Measurements from ENCODE around the gene MGAT3.

MGAT3 gene

DNA sequence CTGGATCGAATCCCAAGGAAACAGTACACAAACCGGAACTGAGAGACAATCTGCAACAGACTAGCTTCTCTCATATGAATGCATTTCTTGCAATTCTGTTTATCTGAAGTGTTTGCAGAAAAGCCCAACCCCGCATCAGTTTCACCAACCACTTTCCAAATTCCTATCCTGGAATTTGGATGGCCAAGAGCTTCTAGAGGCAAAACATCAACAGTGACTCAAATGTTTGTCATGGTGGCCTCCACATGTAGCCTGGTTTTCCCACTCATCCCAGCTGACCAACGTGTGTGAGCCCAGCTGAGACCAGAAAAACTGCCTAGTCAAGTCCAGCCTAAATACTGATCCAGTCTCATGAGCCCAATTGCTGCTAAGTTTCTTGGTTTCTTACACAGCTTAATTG is 36.9 kb downstream of the MGAT3 start:
- TF ChIP-seq CTCF (IDR thresholded peaks at IDR 0.05; ENCODE audit: low read depth, low read length, missing control alignments): no peak
- no peak overlapping the region for H3K4me3 ChIP-seq (replicated peaks; ENCODE audit: low read depth, low read length)
- no peak for DNase-seq (ENCODE audit: extremely low read depth, low read depth)

GRCh38 chr22:39494471-39495120 is 37.8 kb downstream of the MGAT3 start:
- H3K4me3 ChIP-seq (replicated peaks; ENCODE audit: low read depth, low read length): no peak overlapping the region
- no peak for DNase-seq (ENCODE audit: extremely low read depth, low read depth)
- TF ChIP-seq CTCF (IDR thresholded peaks at IDR 0.05; ENCODE audit: low read depth, low read length, missing control alignments): no peak

DNA sequence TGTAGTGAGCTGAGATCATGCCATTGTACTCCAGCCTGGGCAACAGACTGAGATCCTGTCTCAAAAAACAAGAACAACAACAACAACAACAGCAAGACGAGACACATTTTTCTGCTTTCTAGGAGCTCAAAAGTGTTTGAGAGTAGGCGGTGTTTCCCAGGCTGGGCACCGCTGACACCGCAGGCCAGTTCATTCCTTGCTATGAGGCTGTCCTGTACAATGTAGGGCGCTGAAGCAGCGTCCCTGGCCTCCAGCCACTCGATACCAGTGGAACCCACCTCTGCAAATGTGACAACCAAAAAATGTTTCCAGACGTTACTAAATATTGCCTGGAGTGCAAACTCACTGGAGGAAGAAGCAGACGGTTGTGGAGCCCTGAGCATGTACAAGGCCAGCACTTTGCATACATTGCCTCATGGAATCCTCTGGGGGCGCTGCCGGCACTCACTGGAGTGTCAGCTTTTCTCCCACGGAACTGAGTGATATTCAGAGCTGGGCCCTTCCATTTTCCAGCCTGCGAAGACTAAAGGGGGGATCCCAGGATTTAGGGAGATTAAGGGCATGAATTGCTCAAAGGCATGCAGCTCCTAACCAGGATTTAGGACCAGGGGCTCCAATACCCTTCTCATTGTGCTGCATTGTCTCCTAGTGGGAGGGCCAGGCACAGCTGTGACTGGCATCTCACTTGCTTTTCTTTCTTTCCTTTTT is 39.5 kb downstream of the MGAT3 start:
- no peak overlapping the region for H3K4me3 ChIP-seq (replicated peaks; ENCODE audit: low read depth, low read length)
- no peak for DNase-seq (ENCODE audit: extremely low read depth, low read depth)
- peak; percentile 85 for TF ChIP-seq CTCF (IDR thresholded peaks at IDR 0.05; ENCODE audit: low read depth, low read length, missing control alignments)

- H3K4me3 ChIP-seq (replicated peaks; ENCODE audit: low read depth, low read length): no peak overlapping the region
- DNase-seq (ENCODE audit: extremely low read depth, low read depth): no peak
These were observed 40.6 kb downstream of the MGAT3 start for GRCh38 chr22:39497429-39497828.

GRCh38 chr22:39498368-39498767 is 41.6 kb downstream of the MGAT3 start:
- no peak for TF ChIP-seq CTCF (IDR thresholded peaks at IDR 0.05; ENCODE audit: low read depth, low read length, missing control alignments)
- no peak for DNase-seq (ENCODE audit: extremely low read depth, low read depth)
- no peak overlapping the region for H3K4me3 ChIP-seq (replicated peaks; ENCODE audit: low read depth, low read length)

More at GRCh38 chr22:39497429-39497828, 40.6 kb downstream of the MGAT3 start:
- TF ChIP-seq CTCF (IDR thresholded peaks at IDR 0.05; ENCODE audit: low read depth, low read length, missing control alignments): no peak

- no peak overlapping the region for H3K4me3 ChIP-seq (replicated peaks; ENCODE audit: low read depth, low read length)
- TF ChIP-seq CTCF (IDR thresholded peaks at IDR 0.05; ENCODE audit: low read depth, low read length, missing control alignments): no peak
- DNase-seq (ENCODE audit: extremely low read depth, low read depth): no peak
These were observed 42.0 kb downstream of the MGAT3 start for GRCh38 chr22:39498802-39499201.

Data from HFF-Myc (cell line).